ENCODE results near the gene WIPF1. TPM values are rescaled to one million over a fixed set of nuclear protein-coding genes. Genes with fewer than 3 reads are reported as not detected.

WIPF1 gene
- polyA plus RNA-seq, 1 of the 3 experiments (the other 2 are of a cell fraction): 56.7 TPM

GRCh38 chr2:174618179-174618578, 20.6 kb upstream of the WIPF1 start:
- Histone ChIP-seq H3K9me2 (no peaks in the 10 kb centered on the region), H2AFZ (ENCODE audit: low read depth) (no peak overlapping the region), H3K27ac (ENCODE audit: low read depth in 2 of 2, low read length in 1 of 2) (no peak overlapping the region; a peak in 1 of 4 replicates), H3K4me1 (ENCODE audit: control insufficient read depth in 1 of 2, insufficient read depth in 2 of 2, low read depth in 1 of 2, low read length in 1 of 2) (peaks cover 14 to 17% of the 10 kb centered on the region in 2 experiments; a peak in 3 of 4 replicates), H3K4me2 (no peak overlapping the region), H3K9ac (no peak overlapping the region), H3K36me3 (replicated peaks in 1 of 2; ENCODE audit: control insufficient read depth in 1 of 2, insufficient read depth in 2 of 2, low read length in 1 of 2) (peaks cover 10 to 16% of the 10 kb centered on the region in 2 experiments), H3K4me3 (ENCODE audit: low read depth in 2 of 2, low read length in 1 of 2) (no peak overlapping the region), H4K20me1 (ENCODE audit: insufficient read depth) (no peaks in the 10 kb centered on the region; the same call in 1 of the 2 replicates), H3K79me2 (ENCODE audit: insufficient read depth) (peaks cover 24% of the 10 kb centered on the region), H3F3A (replicated peaks; ENCODE audit: insufficient read depth) (peaks cover 25% of the 10 kb centered on the region), H3K9me3 (no peaks in the 10 kb centered on the region), H3K27me3 (ENCODE audit: insufficient read depth) (no peaks in the 10 kb centered on the region)
- TF ChIP-seq USF1 (IDR thresholded peaks at IDR 0.05; ENCODE audit: borderline replicate concordance, low read depth): no peak
- no peak for TF ChIP-seq ELF1 (IDR thresholded peaks at IDR 0.05)
- no peak for TF ChIP-seq MXI1 (IDR thresholded peaks at IDR 0.05; ENCODE audit: low read depth, low read length)
- TF ChIP-seq MAX (IDR thresholded peaks at IDR 0.05; ENCODE audit: low read depth): no peak
- TF ChIP-seq FOSL2 (IDR thresholded peaks at IDR 0.05; ENCODE audit: borderline replicate concordance, low read depth): no peak
- no peak for TF ChIP-seq YY1 (IDR thresholded peaks at IDR 0.05; ENCODE audit: low read depth)
- no peak for TF ChIP-seq GATA2 (CRISPR knock-in tag; IDR thresholded peaks at IDR 0.05)
- TF ChIP-seq REST (IDR thresholded peaks at IDR 0.05; ENCODE audit: low read depth, low read length): no peak
- no peak for TF ChIP-seq JUND (IDR thresholded peaks at IDR 0.05)
- TF ChIP-seq TEAD4 (IDR thresholded peaks at IDR 0.05; ENCODE audit: borderline replicate concordance, insufficient read depth): no peak
- no peak for TF ChIP-seq TCF12 (IDR thresholded peaks at IDR 0.05)
- TF ChIP-seq MEF2A (IDR thresholded peaks at IDR 0.05; ENCODE audit: borderline replicate concordance, low read depth): no peak
- no peak for TF ChIP-seq CHD2 (IDR thresholded peaks at IDR 0.05; ENCODE audit: low read length, partially characterized antibody)
- no peak for TF ChIP-seq PBX3 (IDR thresholded peaks at IDR 0.05)
- TF ChIP-seq POLR2AphosphoS5 (IDR thresholded peaks at IDR 0.05; ENCODE audit: low read depth, low read length): no peak
- TF ChIP-seq RFX5 (IDR thresholded peaks at IDR 0.05; ENCODE audit: low read length): no peak
- no peak for TF ChIP-seq NRF1 (IDR thresholded peaks at IDR 0.05; ENCODE audit: low read depth, low read length)
- TF ChIP-seq FOXJ3 (CRISPR knock-in tag; IDR thresholded peaks at IDR 0.05): no peak
- no peak for TF ChIP-seq EP300 (IDR thresholded peaks at IDR 0.05; ENCODE audit: borderline replicate concordance in 1 of 2, low read depth in 1 of 2, low read length in 1 of 2)
- DNase-seq: no peak
- 100% methylated on average over 2 of the region's 2 CpGs for WGBS (ENCODE audit: low lambda C conversion rate)
- ChIA-PET POLR2A (no interaction called here), CTCF (interaction anchor here (1.1 to 1.7 kb wide), 3 partner anchors 16 to 78 kb away, joined by 3 to 6 read pairs (median 3); no protein-coding TSS in a partner anchor)
